Stimulated activated CD4-positive, alpha-beta T cell treated with anti-CD3 and anti-CD28 coated beads, Interleukin-12 subunit alpha, Interleukin-12 subunit beta, amount 100 ng/mL, for 4 hours (primary cell): Measurements from ENCODE around the gene PTPA.
"Not testable (repeated sequence)": the region's sequence is repeated elsewhere in the genome, so short reads cannot be mapped to it uniquely, and the experiment has no call there.

Experiments
- DNase-seq: peaks from one replicate; pipeline ENCODE4 v3.0.0-alpha.2; 2020

PTPA gene

GRCh38 chr9:129161534-129161837 is 50.3 kb downstream of the PTPA start:
- no peak for DNase-seq

DNA sequence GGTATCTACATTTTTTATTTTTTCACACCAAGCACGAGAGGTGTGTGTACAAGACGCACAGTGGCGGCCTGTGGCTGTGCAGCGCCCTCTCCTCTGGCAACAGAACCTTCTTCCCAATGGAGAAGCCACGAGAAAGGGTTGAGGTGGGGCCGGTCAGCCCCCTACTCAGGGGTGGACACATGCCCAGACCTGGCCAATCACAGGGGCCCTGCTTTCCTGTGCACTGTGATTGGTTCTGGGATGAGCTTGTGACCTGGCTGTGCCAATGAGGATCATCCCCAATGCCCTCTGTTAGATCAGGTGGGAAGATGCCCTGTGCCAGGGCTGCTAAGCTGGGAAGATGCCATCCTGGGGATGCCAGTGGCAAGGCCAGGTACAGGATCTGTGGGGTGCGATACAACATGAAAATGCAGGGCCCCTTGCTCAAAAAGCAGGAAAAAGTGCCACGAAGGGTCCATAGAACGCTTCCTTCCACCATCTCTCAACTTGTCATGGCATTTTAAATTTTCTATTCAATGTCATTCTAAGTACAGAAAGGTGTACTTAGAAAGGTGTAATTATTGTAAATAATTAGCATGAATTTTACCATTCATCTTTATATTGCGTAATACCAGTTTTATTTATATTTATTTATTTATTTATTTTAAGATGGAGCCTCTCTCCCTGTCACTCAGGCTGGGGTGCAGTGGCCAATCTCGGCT is 51.4 kb downstream of the PTPA start:
- no peak for DNase-seq

GRCh38 chr9:129163198-129163670 is 52.0 kb downstream of the PTPA start:
- DNase-seq: not testable (repeated sequence)

- DNase-seq: no peak
Observed at GRCh38 chr9:129163753-129164152, 52.5 kb downstream of the PTPA start.

DNA sequence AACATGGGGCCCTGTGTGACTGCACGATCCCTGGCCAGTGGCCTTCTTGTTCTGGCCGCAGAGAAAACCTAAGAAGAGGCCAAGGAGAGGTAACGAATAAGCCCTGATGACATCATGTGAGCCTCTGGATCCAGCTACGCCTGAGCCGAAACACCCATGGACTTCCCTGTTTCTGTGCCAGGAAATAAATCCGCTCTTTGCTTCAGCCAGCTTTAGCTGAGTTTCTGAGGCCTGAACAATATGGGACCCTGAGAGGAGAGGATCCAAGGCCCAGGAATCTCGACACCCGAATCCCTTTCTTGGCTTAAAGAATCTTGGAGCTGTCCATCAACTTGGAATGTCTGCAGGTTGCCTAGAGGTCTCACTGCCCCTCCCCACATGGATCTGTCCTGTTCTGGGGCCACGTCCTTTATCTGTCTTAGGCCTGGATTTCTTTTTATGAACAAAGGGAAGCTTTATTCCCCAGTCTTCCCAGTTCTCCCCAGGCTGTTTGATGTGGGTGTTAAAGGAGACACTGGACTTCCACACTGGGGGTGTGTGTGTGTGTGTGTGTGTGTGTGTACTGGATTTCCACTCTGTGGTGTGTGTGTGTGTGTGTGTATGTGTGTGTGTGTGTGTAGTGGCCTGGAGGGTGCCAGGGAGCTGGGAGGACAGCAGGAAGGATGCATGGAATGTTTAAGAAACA is 53.2 kb downstream of the PTPA start:
- DNase-seq: no peak

DNA sequence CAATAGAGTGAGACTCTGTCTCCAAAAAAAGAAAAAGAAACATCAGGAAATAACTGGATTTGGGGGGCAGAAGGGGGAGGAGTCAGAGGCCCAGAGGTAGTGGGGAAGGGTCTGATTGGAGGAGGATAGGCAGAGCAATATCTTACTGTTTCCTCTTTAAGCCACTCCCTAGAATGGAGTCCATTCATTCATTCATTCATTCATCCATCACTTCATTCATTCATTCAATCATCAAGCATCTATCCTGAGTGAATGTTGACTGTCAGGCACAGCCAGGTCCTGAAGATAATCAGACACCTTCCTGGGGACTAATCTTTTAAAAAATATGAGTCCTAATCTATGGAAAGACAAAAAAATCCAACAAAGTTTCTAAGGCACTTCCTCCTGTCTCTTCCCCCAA is 54.0 kb downstream of the PTPA start:
- DNase-seq: no peak

GRCh38 chr9:129166623-129167557 is 55.7 kb downstream of the PTPA start:
- DNase-seq: no peak

- no peak for DNase-seq
Observed at GRCh38 chr9:129170229-129170628, 59.0 kb downstream of the PTPA start.

DNA sequence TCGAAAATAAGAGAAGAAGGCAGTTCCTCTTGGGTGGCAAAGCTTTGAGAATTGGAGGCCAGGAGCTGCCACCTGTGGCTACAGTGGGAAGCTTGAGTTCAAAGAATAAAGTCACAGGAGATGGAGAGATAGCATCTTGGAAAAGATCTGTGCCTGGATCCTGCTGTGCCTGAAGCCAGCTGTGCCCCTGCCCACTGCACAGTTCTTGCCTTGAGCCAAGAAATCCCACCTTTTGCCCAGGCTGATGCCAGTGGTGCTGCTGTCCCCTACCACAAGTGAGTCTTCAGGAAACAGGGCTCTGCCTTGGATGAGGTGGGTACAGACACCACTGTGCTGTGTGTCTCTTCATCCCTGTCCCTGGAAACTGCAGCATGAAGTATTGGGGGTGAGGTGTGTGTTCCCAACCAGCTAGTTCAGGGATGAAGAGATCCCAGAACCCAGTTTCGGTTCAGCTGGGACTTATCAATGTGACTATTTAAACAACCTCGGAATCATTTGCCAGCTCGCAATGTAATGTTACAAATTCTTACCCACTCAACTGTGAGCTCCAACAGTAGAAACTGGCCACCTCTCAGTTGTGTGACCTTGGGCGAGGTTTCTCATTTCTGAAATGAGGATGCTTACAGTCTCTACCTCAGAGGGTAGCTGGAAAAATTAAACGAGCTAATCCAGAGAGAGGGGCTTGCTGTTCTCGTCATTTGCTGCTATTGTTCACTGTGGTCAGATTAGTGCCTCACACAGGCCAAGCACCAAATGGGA is 61.0 kb downstream of the PTPA start:
- no peak for DNase-seq

DNA sequence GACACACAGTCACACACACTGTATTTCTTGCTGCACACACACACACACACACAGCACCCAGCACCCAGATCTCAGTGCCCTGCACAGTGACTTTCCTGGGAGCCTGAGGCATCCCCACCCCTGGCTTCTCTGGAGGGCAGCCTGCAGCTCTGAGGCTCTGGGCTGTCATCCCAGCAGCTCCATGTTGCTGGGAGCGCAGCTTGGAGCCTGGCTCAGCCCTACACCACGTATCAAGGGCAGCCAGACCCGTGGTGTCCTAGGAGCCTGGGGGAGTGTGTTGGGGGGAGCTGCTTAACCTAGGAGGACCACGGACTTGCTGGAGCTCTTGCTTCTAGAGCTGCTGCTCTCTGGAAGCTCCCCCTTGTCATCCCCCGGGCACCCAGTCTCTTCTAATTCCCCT is 61.6 kb downstream of the PTPA start:
- DNase-seq: no peak

DNA sequence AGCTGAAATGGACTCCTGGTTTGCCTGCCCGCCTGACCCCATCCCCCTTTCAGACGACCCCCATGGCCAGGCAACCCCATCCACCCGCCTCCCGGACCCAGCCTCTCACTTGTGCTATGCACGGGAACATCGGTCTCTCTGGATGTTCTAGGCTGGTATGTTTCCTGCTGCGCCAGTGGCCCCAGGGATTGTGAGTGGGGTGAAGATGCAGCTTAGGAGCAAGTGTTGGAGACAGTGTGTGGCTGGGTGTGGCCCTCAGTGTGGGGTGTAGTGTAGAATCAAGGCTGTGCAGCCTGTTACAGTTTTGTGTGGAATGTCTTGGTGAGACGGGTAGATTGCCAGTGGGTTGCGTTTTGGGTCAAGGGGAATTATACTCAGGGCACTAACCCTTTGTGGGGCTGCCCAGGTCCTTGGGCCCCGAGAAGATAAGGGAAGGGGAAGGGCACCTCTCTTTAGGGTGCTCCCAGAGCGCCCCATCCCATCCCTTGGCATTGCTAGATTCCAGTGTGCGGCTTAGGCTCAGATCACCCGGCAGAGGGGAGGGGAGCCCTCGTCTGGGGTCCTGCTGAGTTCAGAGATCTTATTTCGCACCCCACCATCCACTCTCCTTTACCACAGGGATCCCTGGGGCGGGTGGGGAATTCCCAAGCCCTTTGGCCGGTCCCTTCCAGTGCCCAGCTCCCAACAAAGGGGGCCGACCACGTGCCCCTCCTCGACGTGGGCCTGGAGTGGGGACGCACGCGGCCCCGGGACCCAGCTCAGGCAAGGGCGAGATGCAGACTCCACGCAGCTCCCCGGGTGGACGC is 62.3 kb downstream of the PTPA start:
- no peak for DNase-seq

DNA sequence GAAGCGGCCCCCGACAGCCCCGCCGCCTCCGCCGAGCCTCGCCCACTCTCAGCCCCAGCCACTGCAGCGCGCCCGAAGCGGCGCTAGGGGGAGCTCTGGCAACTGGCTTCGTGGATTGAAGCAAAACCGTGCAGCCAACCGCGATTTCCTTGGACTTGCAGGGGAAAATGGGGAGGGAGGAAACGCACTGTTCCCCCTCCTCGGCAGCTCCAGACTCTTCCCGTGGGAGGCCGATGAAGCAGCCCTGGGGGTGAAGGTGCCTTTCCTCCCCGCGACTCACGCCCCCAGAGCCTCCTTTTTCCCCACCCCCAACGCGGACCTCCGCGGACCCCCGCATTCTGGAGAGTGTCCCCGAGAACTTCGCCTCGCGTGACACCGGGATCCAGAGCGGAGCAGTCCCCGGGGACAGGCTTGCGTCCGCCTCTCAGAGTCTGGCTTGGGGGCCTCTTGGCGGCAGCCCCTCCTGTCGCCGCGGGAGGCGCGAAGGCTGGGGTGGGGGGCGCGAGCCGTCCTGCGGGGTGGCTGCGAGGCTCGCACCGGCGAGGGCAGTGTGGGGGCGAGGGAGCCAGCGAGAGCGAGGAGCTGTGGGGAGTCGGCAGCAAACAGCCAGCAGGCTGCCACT is 63.0 kb downstream of the PTPA start:
- peak; percentile 80 for DNase-seq

GRCh38 chr9:129174724-129175514 is 63.7 kb downstream of the PTPA start:
- peak; percentile 18 for DNase-seq

GRCh38 chr9:129175515-129175824 is 64.3 kb downstream of the PTPA start:
- DNase-seq: no peak

- DNase-seq: peak; percentile 23
Observed at GRCh38 chr9:129175825-129176633, 64.8 kb downstream of the PTPA start.

DNA sequence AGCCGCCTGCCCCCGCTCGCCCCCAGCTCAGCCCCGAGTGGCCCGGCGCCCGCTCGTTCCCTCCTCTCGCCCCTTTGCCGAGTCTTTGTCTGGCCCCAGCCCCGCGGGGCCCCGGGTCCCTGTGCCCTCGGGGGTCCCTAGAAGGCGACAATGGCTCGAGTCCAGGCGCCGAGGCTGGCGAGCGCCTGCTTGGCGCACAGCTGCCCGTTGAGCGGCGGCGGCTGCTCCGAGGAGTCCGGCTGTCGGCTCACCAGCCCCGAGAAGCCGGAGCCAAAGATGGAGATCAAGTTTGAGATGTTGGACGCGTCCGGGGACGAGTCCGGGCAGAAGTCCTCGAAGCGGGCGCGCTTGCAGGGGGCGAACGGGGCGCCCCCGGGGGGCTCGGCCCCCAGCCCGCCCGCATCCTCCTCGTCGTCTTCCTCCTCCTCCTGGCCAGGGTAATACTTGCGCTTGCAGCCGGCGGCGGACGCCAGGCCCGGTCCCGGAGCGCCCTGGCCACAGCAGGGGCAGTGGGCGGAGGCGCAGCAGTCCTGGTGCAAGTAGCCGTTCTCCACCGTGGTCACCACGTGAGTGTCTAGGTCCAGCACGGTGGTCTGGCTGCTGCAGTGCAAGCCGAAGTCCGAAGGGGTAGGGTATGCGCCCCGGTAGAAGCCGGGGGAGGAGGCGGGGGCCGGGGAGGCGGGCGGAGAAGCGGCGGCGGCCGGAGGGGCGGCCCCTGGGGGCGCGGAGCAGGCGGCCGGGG is 65.7 kb downstream of the PTPA start:
- peak; percentile 12 for DNase-seq

GRCh38 chr9:129177443-129177790 is 66.2 kb downstream of the PTPA start:
- DNase-seq: no peak

DNA sequence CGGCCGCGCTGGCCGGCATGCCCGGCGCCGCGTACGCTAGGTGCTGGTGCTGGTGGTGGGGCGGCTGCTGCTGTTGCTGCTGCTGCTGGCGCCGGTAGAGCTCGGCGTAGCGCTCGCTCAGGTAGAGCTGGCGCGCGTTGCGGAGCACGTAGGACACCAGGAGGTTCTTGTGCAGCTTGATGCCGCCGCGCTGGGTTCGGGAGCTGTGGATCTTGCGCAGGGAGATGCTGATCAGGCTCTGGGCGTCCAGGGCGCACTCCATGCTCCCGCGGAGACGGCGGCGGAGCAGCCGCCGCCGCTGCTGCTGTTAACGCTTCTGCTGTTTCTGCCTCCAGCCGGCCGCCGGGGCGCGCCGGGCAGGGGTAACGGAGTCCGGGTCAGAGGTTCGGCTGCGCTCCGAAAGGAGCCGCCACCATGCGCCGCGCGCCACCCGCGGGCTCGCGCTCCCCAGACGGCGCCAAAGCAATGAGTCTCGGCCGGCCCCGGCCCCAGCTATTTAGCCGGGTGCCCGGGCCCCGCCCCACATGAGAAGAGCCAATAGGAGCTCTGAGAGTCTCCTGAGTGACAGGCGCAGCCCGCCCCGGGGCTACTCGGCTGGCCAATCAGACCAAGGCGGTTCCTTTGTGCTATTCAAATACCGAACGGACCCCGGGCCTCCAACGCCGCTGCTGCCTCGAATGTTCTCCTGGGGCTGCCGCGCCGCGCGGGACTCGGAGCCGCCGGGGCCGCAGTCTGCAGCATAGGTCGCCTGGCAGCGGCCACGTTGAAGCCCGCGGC is 66.8 kb downstream of the PTPA start, which contains the start of gene IER5L:
IER5L (minus strand) TSS at position 471 of the 777 bp plus-strand sequence; CDS start at position 262, 209 bp downstream.
- DNase-seq: peak; percentile 90
